CD14-positive monocyte (primary cell): ENCODE results near the gene CUTA. TPM values are rescaled to one million over a fixed set of nuclear protein-coding genes. Genes with fewer than 3 reads are reported as not detected.

Experiments used
- DNase-seq, 3 donors: peaks; one replicate each; pipeline ENCODE4 v3.0.0-alpha.2; 2011 to 2022
- H2AFZ ChIP-seq: 2 replicates; pipeline ENCODE4 v1.6.0; 2012; ENCODE audit warnings: mild to moderate bottlenecking, low read depth, low read length, inconsistent platforms; ENCODE audit not compliant: insufficient read depth, poor library complexity, severe bottlenecking
- H3K27ac ChIP-seq, 2 donors: 1 replicate in 1 of 2; 2 replicates in 1 of 2; pipeline ENCODE4 v1.5.1; 2012 to 2013; ENCODE audit warnings: low read length in 2 of 2, control low read depth in 1 of 2, inconsistent platforms in 1 of 2, low read depth in 1 of 2, mild to moderate bottlenecking in 1 of 2
- H3K27me3 ChIP-seq, 2 donors: one replicate each; pipeline versions ENCODE4 v1.6.0 to v1.6.1; 2011 to 2013; ENCODE audit warnings: low read length in 2 of 2; ENCODE audit not compliant: control insufficient read depth in 2 of 2, insufficient read depth in 2 of 2
- H3K36me3 ChIP-seq, 2 donors: replicated peaks in 1 of 2; 1 replicate in 1 of 2; 2 replicates in 1 of 2; pipeline versions ENCODE4 v1.5.1 to v1.6.1; 2012 to 2013; ENCODE audit warnings: low read length in 2 of 2, control low read depth in 1 of 2, inconsistent platforms in 1 of 2, mild to moderate bottlenecking in 1 of 2; ENCODE audit not compliant: insufficient read depth in 2 of 2, control insufficient read depth in 1 of 2
- H3K4me1 ChIP-seq, 2 donors: 1 replicate in 1 of 2; 2 replicates in 1 of 2; pipeline versions ENCODE4 v1.5.1 to v1.6.1; 2012 to 2013; ENCODE audit warnings: low read length in 2 of 2, control low read depth in 1 of 2, inconsistent platforms in 1 of 2, mild to moderate bottlenecking in 1 of 2, moderate library complexity in 1 of 2; ENCODE audit not compliant: insufficient read depth in 2 of 2, control insufficient read depth in 1 of 2
- H3K4me2 ChIP-seq: replicated peaks from 2 replicates; pipeline ENCODE3; 2012; ENCODE audit warnings: low read length, moderate library complexity, mild to moderate bottlenecking; ENCODE audit not compliant: poor library complexity, severe bottlenecking; ENCODE audit errors: extremely low read depth
- H3K4me3 ChIP-seq, 3 experiments: fragments of 200-600 bp in 1 of 3; sonication (generic) in 1 of 3; replicated peaks in 1 of 3; 1 replicate in 2 of 3; 2 replicates in 1 of 3; pipeline ENCODE4 v1.5.1; 2011 to 2013; ENCODE audit warnings: low read length in 3 of 3, mild to moderate bottlenecking in 3 of 3, control low read depth in 2 of 3, low read depth in 2 of 3, inconsistent platforms in 1 of 3, moderate library complexity in 1 of 3
- H3K79me2 ChIP-seq: 2 replicates; pipeline ENCODE4 v1.6.0; 2012; ENCODE audit warnings: mild to moderate bottlenecking, control low read depth, inconsistent platforms, low read length, moderate library complexity; ENCODE audit not compliant: insufficient read depth
- H3K9ac ChIP-seq: 2 replicates; pipeline ENCODE4 v1.6.0; 2017; ENCODE audit warnings: low read length, mild to moderate bottlenecking; ENCODE audit not compliant: insufficient read depth, poor library complexity, severe bottlenecking
- H3K9me3 ChIP-seq, 2 donors: replicated peaks in 1 of 2; 1 replicate in 1 of 2; 2 replicates in 1 of 2; pipeline versions ENCODE4 v1.5.1 to v1.6.1; 2012 to 2013; ENCODE audit warnings: low read length in 2 of 2, control low read depth in 1 of 2; ENCODE audit not compliant: control insufficient read depth in 1 of 2, insufficient read depth in 1 of 2
- H4K20me1 ChIP-seq: 2 replicates; pipeline ENCODE4 v1.6.0; 2012; ENCODE audit warnings: mild to moderate bottlenecking, low read length, control low read depth, moderate library complexity; ENCODE audit not compliant: insufficient read depth
- H3K27ac Mint-ChIP-seq, 7 donors: one replicate each; pipeline ENCODE4 v1.8.0; 2020; ENCODE audit warnings: mild to moderate bottlenecking in 7 of 7, mixed read lengths in 7 of 7, moderate library complexity in 6 of 7, inconsistent platforms in 2 of 7
- H3K27me3 Mint-ChIP-seq, 3 donors: one replicate each; pipeline ENCODE4 v1.8.0; 2021 to 2022; ENCODE audit warnings: low read depth in 3 of 3, mild to moderate bottlenecking in 3 of 3, mixed read lengths in 3 of 3, moderate library complexity in 3 of 3, inconsistent platforms in 1 of 3
- H3K36me3 Mint-ChIP-seq, 2 donors: one replicate each; pipeline ENCODE4 v1.8.0; 2020; ENCODE audit warnings: mixed read lengths in 2 of 2, inconsistent platforms in 1 of 2, mild to moderate bottlenecking in 1 of 2
- H3K4me1 Mint-ChIP-seq: one replicate; pipeline ENCODE4 v1.8.0; 2020; ENCODE audit warnings: mild to moderate bottlenecking, mixed read lengths
- H3K4me3 Mint-ChIP-seq, 2 donors: one replicate each; pipeline ENCODE4 v1.8.0; 2020; ENCODE audit warnings: mild to moderate bottlenecking in 2 of 2, mixed read lengths in 2 of 2, moderate library complexity in 1 of 2
- H3K9me3 Mint-ChIP-seq, 7 donors: one replicate each; pipeline ENCODE4 v1.8.0; 2020 to 2022; ENCODE audit warnings: mixed read lengths in 7 of 7, mild to moderate bottlenecking in 6 of 7, moderate library complexity in 6 of 7, inconsistent platforms in 2 of 7
- CTCF ChIP-seq: fragments of 200-600 bp; IDR thresholded peaks from one replicate; pipeline ENCODE4 v1.8.0; 2022; ENCODE audit warnings: antibody characterized with exemption, mild to moderate bottlenecking
- WGBS: methylation state at CpG from one replicate; pipeline ENCODE4 v1.1.5; 2013; ENCODE audit warnings: missing lambda C conversion rate; ENCODE audit not compliant: insufficient coverage; 5-methylcytosine and 5-hydroxymethylcytosine counted together
- intact Hi-C, 2 donors: fragments of 100-400 bp; cut with micrococcal nuclease; formaldehyde crosslinking; loops; one replicate each; pipeline versions ENCODE4 v1.15.0 to v1.15.1; 2023
- polyA plus RNA-seq, 3 donors: library from polyadenylated mRNA; depleted of rRNA in 1 of 3; unstranded in 2 of 3; stranded (reverse) in 1 of 3; fragments of 300-500 nt in 2 of 3; fragments of >200 nt in 1 of 3; fragmentation: Illumina TruSeq in 2 of 3; gene quantifications; 1 replicate in 2 of 3; 2 replicates in 1 of 3; pipeline ENCODE4 v1.2.3, GENCODE V29; 2012 to 2021

The CUTA gene
- polyA plus RNA-seq, 3 donors = 137 to 160 (median 153) TPM

- peaks cover 4 to 9% of the 10 kb centered on the region in 2 donors for H3K4me1 ChIP-seq
- H3K36me3 ChIP-seq = peaks cover 7 to 32% of the 10 kb centered on the region in 2 donors
- no peak overlapping the region for H2AFZ ChIP-seq
- Mint-ChIP-seq H3K4me1 (peaks cover 5% of the 10 kb centered on the region), H3K36me3 (peaks cover 34 to 47% of the 10 kb centered on the region in 2 donors), H3K4me3 (no peak overlapping the region), H3K27me3 (peaks cover 0 to 4% (median 0%) of the 10 kb centered on the region in 3 donors), H3K27ac (no peak overlapping the region), H3K9me3 (peaks cover 0 to 1% (median 0%) of the 10 kb centered on the region in 7 donors)
- no peak overlapping the region for H3K4me2 ChIP-seq
- intact Hi-C loops = no loop called here
- no peaks in the 10 kb centered on the region for H4K20me1 ChIP-seq
- H3K79me2 ChIP-seq = no peaks in the 10 kb centered on the region
- H3K27ac ChIP-seq = no peak overlapping the region
- no peak for TF ChIP-seq CTCF
- no peaks in the 10 kb centered on the region for H3K9me3 ChIP-seq
- no peak for DNase-seq
- no peaks in the 10 kb centered on the region for H3K27me3 ChIP-seq
- no peak overlapping the region for H3K9ac ChIP-seq
- H3K4me3 ChIP-seq = no peak overlapping the region
- 100% methylated on average over 1 of the region's 3 CpGs for WGBS
These were observed 21.2 kb upstream of the CUTA start for GRCh38 chr6:33438978-33439594.

GRCh38 chr6:33437666-33438065 is 19.8 kb upstream of the CUTA start:
- no peaks in the 10 kb centered on the region for H3K79me2 ChIP-seq
- no peak overlapping the region for H2AFZ ChIP-seq
- H3K9me3 Mint-ChIP-seq = peaks cover 0 to 1% (median 0%) of the 10 kb centered on the region in 7 donors
- no peak overlapping the region for H3K27ac ChIP-seq
- H3K36me3 ChIP-seq = peaks cover 7 to 32% of the 10 kb centered on the region in 2 donors
- peaks cover 32 to 51% of the 10 kb centered on the region in 2 donors for H3K36me3 Mint-ChIP-seq
- H3K4me1 Mint-ChIP-seq = peaks cover 14% of the 10 kb centered on the region
- peaks cover 8 to 12% (median 10%) of the 10 kb centered on the region in 3 donors for H3K27me3 Mint-ChIP-seq
- no peak overlapping the region for H3K9ac ChIP-seq
- peaks cover 1 to 6% of the 10 kb centered on the region in 2 donors for H3K4me1 ChIP-seq
- H4K20me1 ChIP-seq = no peaks in the 10 kb centered on the region
- no peak for DNase-seq
- H3K4me3 ChIP-seq = no peak overlapping the region
- H3K9me3 ChIP-seq = no peaks in the 10 kb centered on the region
- no peak overlapping the region for H3K4me3 Mint-ChIP-seq
- WGBS = 98% methylated on average over 15 of the region's 18 CpGs
- intact Hi-C loops = no loop called here
- H3K4me2 ChIP-seq = no peak overlapping the region
- H3K27ac Mint-ChIP-seq = no peak overlapping the region
- TF ChIP-seq CTCF = no peak
- peaks cover 0 to under 1% of the 10 kb centered on the region in 2 donors for H3K27me3 ChIP-seq
